Duodenal mucosa (tissue), 2 donors: ENCODE measurements around the gene KIF22.

Experiments
- H3K27ac ChIP-seq: one replicate; pipeline ENCODE4 v1.7.0; 2013; ENCODE audit warnings: low read depth, low read length
- H3K27me3 ChIP-seq, 2 donors: one replicate each; pipeline ENCODE4 v1.7.0; 2013; ENCODE audit warnings: low read length in 2 of 2, control low read depth in 1 of 2; ENCODE audit not compliant: insufficient read depth in 2 of 2, control insufficient read depth in 1 of 2
- H3K36me3 ChIP-seq, 2 donors: one replicate each; pipeline ENCODE4 v1.7.0; 2013; ENCODE audit warnings: low read length in 2 of 2, control low read depth in 1 of 2; ENCODE audit not compliant: insufficient read depth in 2 of 2, control insufficient read depth in 1 of 2
- H3K4me1 ChIP-seq, 2 donors: one replicate each; pipeline ENCODE4 v1.7.0; 2013; ENCODE audit warnings: low read length in 2 of 2, control low read depth in 1 of 2; ENCODE audit not compliant: insufficient read depth in 2 of 2, control insufficient read depth in 1 of 2
- H3K4me3 ChIP-seq, 2 donors: one replicate each; pipeline ENCODE4 v1.7.0; 2013; ENCODE audit warnings: low read length in 2 of 2, low read depth in 1 of 2
- H3K9ac ChIP-seq, 2 donors: one replicate each; pipeline ENCODE4 v1.7.0; 2013; ENCODE audit warnings: low read length in 2 of 2, low read depth in 1 of 2
- H3K9me3 ChIP-seq, 2 donors: one replicate each; pipeline ENCODE4 v1.7.0; 2013; ENCODE audit warnings: low read length in 2 of 2, control low read depth in 1 of 2; ENCODE audit not compliant: control insufficient read depth in 1 of 2

KIF22 gene

DNA sequence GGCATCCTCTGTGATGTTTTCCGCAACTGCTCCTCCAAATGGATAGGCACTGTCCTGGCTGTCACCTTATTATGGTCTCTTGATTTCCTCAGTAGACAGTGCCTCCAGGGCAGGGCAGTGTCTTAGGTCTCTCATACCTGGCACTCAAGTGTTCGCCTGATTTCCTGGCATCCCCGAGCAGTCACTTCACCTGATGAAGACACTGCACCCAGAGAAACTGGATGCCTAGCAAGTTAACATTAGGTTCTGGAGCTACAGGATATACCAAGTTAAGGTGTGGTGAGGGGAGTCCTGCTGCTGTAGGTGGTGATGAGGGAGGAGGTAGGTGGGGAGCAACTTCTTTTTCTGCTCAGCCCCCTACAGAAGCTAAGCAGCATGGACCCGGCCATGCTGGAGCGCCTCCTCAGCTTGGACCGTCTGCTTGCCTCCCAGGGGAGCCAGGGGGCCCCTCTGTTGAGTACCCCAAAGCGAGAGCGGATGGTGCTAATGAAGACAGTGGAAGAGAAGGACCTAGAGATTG, 11.9 kb downstream of the KIF22 start:
- H3K27ac ChIP-seq: no peak overlapping the region
- no peaks in the 10 kb centered on the region for H3K9me3 ChIP-seq
- peaks cover 25 to 52% of the 10 kb centered on the region in 2 donors for H3K36me3 ChIP-seq
- H3K4me3 ChIP-seq: no peak overlapping the region
- H3K9ac ChIP-seq: no peak overlapping the region
- H3K27me3 ChIP-seq: no peaks in the 10 kb centered on the region
- H3K4me1 ChIP-seq: peaks cover 0 to 15% of the 10 kb centered on the region in 2 donors

DNA sequence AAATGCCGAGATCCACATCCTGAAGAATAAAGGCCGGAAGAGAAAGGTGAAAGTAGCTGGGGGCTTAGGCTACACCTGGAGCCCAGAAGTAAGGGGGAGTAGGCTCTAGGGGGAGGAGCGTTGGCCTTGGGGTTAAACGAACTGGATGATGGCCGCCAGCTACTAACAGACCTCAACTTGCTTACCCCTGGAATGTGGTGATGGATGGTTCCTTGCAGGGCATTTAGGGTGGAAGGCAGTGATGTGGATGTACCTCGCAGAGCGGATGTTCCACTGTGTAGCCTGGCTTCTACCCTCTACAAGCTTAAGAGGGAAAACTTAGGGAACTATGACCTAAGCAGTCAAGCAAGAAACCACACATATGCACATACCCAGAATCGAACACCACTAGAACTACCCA, 13.5 kb downstream of the KIF22 start:
- peaks cover 12 to 29% of the 10 kb centered on the region in 2 donors for H3K4me1 ChIP-seq
- H3K9me3 ChIP-seq: no peaks in the 10 kb centered on the region
- H3K9ac ChIP-seq: peak overlapping the region in 1 of 2 donors; percentile 99
- no peaks in the 10 kb centered on the region for H3K27me3 ChIP-seq
- H3K27ac ChIP-seq: no peak overlapping the region
- no peak overlapping the region for H3K4me3 ChIP-seq
- peaks cover 23 to 43% of the 10 kb centered on the region in 2 donors for H3K36me3 ChIP-seq

DNA sequence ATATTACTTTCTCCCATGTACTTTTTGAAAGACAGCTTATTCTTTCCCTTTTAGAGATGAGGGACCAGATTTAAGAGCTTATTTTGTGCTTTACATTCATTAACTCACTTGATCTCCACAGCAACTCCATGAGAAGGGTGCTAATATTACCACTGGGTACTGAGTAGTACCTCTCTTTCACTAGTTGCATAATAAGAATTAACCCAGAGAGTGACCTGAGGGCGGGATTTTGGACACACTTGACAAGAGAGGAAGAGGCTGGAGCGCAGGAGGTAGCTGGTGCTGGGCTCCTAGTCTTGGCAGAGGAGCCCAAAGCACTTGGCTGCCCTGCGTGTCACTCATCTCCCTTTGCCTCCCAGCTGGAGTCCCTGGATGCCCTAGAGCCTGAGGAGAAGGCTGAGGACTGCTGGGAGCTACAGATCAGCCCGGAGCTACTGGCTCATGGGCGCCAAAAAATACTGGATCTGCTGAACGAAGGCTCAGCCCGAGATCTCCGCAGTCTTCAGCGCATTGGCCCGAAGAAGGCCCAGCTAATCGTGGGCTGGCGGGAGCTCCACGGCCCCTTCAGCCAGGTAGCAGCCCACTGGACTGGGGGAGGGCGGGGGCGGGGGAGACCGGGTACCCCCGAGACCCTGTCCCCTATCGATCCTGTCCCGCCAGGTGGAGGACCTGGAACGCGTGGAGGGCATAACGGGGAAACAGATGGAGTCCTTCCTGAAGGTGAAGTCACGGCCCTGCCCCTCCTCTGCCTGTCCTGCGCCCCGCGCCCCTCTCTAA, 14.1 kb downstream of the KIF22 start:
- H3K27ac ChIP-seq: peak overlapping the region; percentile 94
- peaks cover 19 to 41% of the 10 kb centered on the region in 2 donors for H3K36me3 ChIP-seq

DNA sequence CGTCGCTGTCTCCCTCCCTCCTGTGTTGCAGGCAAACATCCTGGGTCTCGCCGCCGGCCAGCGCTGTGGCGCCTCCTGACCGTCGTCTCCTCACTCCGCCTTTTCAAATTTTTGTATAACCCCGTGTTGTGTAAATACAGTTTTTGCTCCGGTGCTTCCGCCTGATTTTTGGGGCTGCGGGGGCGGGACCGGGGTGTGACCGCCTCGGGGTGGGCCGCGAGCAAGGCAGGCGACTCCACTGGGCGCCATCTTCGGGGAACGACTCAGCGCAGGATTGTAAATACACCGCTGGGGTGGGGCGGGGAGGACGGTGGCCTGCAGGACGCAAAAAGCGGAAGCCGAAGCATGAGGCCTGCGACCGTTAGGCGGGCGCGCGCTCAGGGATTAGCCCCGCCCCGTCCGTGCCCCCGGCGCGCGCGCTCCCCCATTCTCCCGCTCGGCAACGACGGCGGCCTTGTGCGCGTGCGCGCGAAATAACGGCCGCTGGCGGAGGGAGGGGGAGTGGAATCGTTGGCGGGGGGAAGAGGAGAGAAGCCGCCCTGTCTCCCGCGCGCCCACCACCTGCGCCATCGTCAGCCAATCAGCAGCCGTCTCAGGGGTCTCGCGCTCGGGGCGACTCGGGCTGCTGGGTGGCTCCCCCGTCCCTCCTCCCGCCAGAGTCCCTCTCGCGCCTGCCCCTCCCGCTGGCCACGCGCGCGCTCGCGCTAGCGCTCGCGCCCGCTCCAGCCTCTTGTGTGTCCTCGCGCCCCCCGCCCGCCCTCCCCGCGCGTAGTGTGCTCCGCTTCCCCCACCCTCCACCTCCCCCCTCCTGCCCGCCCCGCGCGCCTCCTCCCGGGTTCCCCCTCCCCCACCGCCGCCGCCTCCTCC, 14.9 kb downstream of the KIF22 start:
- peaks cover 25 to 41% of the 10 kb centered on the region in 2 donors for H3K36me3 ChIP-seq
- H3K9me3 ChIP-seq: no peaks in the 10 kb centered on the region
- H3K4me3 ChIP-seq: peak overlapping the region; percentile 97 to 98
- peak overlapping the region; percentile 97 for H3K27ac ChIP-seq
- H3K9ac ChIP-seq: peak overlapping the region; percentile 91 to 99
- no peaks in the 10 kb centered on the region for H3K27me3 ChIP-seq
- H3K4me1 ChIP-seq: peaks cover 24 to 42% of the 10 kb centered on the region in 2 donors

More for the DNA sequence above, 14.1 kb downstream of the KIF22 start:
- H3K9ac ChIP-seq: peak overlapping the region; percentile 91 to 99
- H3K9me3 ChIP-seq: no peaks in the 10 kb centered on the region
- peak overlapping the region; percentile 97 to 98 for H3K4me3 ChIP-seq
- no peaks in the 10 kb centered on the region for H3K27me3 ChIP-seq
- H3K4me1 ChIP-seq: peaks cover 17 to 34% of the 10 kb centered on the region in 2 donors

DNA sequence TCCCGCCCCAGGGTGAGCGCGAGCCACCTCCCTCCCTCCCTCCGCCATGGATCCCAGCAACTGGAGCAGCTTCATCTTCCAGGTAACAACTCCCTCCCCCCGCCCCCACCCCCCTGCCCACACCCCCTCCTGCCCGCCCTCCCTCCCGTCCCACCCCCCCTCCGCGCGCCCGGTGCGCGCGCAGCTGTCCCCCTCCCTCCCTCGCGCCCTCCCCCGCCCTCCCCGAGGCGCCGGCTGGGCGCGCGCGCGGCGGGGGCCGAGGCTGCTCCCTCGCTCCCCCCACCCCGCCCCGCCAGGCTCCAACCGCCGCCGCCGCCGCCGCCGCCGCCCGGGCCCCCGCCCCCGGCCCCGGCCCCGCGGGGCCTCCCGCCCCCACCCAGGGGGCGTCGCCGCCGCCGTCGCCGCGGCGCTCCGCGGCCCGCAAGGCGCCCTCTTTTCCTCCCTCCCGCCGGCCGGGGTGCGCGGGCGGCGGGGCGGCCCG, 15.6 kb downstream of the KIF22 start, which contains the start of gene MAZ:
Gene MAZ, plus strand, starts transcription at position 431 of the 481 bp plus-strand sequence. CDS start 173 bp downstream, outside the sequence.
- Histone ChIP-seq H3K4me1 (peaks cover 29 to 49% of the 10 kb centered on the region in 2 donors), H3K9ac (peak within 1 kb of the TSS; percentile 88 to 91), H3K36me3 (peaks cover 22 to 37% of the 10 kb centered on the region in 2 donors), H3K27ac (peak within 1 kb of the TSS; percentile 97), H3K27me3 (no peaks in the 10 kb centered on the region), H3K4me3 (peak within 1 kb of the TSS; percentile 97 to 98), H3K9me3 (no peaks in the 10 kb centered on the region)

DNA sequence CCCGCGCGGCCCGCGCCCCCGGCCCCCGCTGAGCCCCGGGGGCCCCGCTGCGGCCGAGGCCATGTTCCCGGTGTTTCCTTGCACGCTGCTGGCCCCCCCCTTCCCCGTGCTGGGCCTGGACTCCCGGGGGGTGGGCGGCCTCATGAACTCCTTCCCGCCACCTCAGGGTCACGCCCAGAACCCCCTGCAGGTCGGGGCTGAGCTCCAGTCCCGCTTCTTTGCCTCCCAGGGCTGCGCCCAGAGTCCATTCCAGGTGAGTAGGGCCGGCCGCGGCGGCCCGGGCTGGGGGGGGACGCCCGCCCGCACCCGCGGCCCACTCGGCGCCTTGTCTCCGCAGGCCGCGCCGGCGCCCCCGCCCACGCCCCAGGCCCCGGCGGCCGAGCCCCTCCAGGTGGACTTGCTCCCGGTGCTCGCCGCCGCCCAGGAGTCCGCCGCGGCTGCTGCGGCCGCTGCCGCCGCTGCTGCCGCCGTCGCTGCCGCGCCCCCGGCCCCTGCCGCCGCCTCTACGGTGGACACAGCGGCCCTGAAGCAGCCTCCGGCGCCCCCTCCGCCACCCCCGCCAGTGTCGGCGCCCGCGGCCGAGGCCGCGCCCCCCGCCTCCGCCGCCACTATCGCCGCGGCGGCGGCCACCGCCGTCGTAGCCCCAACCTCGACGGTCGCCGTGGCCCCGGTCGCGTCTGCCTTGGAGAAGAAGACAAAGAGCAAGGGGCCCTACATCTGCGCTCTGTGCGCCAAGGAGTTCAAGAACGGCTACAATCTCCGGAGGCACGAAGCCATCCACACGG, 16.3 kb downstream of the KIF22 start:
- peaks cover 29 to 55% of the 10 kb centered on the region in 2 donors for H3K4me1 ChIP-seq

DNA sequence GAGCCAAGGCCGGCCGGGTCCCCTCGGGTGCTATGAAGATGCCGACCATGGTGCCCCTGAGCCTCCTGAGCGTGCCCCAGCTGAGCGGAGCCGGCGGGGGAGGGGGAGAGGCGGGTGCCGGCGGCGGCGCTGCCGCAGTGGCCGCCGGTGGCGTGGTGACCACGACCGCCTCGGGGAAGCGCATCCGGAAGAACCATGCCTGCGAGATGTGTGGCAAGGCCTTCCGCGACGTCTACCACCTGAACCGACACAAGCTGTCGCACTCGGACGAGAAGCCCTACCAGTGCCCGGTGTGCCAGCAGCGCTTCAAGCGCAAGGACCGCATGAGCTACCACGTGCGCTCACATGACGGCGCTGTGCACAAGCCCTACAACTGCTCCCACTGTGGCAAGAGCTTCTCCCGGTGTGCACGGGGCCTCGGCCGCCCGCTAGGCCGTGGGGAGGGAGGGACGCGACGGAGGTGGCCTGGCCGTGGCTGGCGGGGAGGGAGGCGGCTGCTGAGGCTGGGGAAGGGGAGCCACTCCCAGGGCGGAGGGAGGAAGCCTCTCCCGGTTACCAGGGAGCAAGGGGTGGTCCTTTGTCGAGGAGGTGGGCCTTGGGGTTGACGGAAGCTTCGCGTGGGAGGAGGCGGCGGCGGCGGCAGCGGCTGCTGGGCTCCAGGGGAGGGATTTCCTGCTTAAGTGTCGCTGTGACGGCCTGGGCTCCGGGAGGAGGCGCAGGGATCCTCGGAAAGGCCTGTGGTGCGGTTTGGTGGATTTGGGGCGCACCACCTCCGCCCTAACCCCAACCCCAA, 17.1 kb downstream of the KIF22 start:
- H3K4me3 ChIP-seq: peak overlapping the region; percentile 72 to 81
- no peaks in the 10 kb centered on the region for H3K9me3 ChIP-seq
- peaks cover 33 to 62% of the 10 kb centered on the region in 2 donors for H3K4me1 ChIP-seq
- H3K27ac ChIP-seq: peak overlapping the region; percentile 85
- H3K36me3 ChIP-seq: peaks cover 16 to 23% of the 10 kb centered on the region in 2 donors
- H3K9ac ChIP-seq: peak overlapping the region; percentile 65 to 88
- peaks cover 3 to 5% of the 10 kb centered on the region in 2 donors for H3K27me3 ChIP-seq

More for the DNA sequence above, 16.3 kb downstream of the KIF22 start:
- peak overlapping the region; percentile 72 to 81 for H3K4me3 ChIP-seq
- H3K27ac ChIP-seq: peak overlapping the region; percentile 87
- H3K9ac ChIP-seq: peak overlapping the region; percentile 65 to 88
- H3K36me3 ChIP-seq: peaks cover 16 to 30% of the 10 kb centered on the region in 2 donors
- no peaks in the 10 kb centered on the region for H3K9me3 ChIP-seq
- H3K27me3 ChIP-seq: no peaks in the 10 kb centered on the region

DNA sequence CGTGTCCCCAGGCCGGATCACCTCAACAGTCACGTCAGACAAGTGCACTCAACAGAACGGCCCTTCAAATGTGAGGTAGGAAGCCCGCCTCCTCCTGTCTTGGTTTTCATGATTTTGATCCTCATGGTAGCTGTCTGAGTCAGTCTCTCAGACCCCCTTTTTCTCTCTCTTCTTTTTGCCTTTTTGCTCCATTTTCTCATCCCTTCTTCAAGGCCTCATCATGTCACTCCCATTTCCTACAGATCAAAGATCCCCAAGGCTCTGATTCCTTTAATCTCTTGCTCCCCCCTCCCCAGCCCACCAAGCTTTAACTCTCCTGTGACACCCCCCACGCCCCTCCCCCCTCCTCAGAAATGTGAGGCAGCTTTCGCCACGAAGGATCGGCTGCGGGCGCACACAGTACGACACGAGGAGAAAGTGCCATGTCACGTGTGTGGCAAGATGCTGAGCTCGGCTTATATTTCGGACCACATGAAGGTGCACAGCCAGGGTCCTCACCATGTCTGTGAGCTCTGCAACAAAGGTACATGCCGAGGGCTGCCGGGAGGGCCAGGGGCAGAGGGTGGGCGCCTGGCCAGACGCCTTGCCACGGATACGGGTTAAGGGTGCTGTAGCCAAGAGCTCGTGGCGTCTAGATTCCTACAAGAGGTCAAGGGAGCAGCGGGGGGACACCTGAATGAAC, 17.8 kb downstream of the KIF22 start:
- peaks cover 16 to 17% of the 10 kb centered on the region in 2 donors for H3K36me3 ChIP-seq
- no peaks in the 10 kb centered on the region for H3K9me3 ChIP-seq
- H3K9ac ChIP-seq: peak overlapping the region; percentile 65 to 88
- peaks cover 5 to 10% of the 10 kb centered on the region in 2 donors for H3K27me3 ChIP-seq
- peak overlapping the region; percentile 72 to 81 for H3K4me3 ChIP-seq
- H3K27ac ChIP-seq: peak overlapping the region; percentile 85
- H3K4me1 ChIP-seq: peaks cover 35 to 63% of the 10 kb centered on the region in 2 donors
